Fibroblast of lung (primary cell): Measurements from ENCODE around the gene TMTC3. TPM values are rescaled to one million over a fixed set of nuclear protein-coding genes. Genes with fewer than 3 reads are reported as not detected.
"Not testable (repeated sequence)": the region's sequence is repeated elsewhere in the genome, so short reads cannot be mapped to it uniquely, and the experiment has no call there.

Experiments
- DNase-seq, 2 donors: peaks; one replicate each; pipeline versions ENCODE4 v3.0.0 to v3.0.0-alpha.2; 2010; ENCODE audit warnings: low read depth in 2 of 2
- H2AFZ ChIP-seq: 2 replicates; pipeline ENCODE4 v1.5.1; 2012; ENCODE audit warnings: low read length, control low read depth, inconsistent platforms
- H3K27ac ChIP-seq: 2 replicates; pipeline ENCODE4 v1.5.1; 2011; ENCODE audit warnings: low read length, control low read depth; ENCODE audit not compliant: insufficient read depth
- H3K27me3 ChIP-seq: 2 replicates; pipeline ENCODE4 v1.5.1; 2011; ENCODE audit warnings: mild to moderate bottlenecking, low read length; ENCODE audit not compliant: control insufficient read depth, insufficient read depth
- H3K36me3 ChIP-seq: 2 replicates; pipeline ENCODE4 v1.5.1; 2011; ENCODE audit warnings: low read length; ENCODE audit not compliant: control insufficient read depth, insufficient read depth
- H3K4me1 ChIP-seq: 2 replicates; pipeline ENCODE4 v1.5.1; 2011; ENCODE audit warnings: low read length; ENCODE audit not compliant: control insufficient read depth, insufficient read depth; ENCODE audit errors: extremely low read depth
- H3K4me2 ChIP-seq: 2 replicates; pipeline ENCODE4 v1.5.1; 2011; ENCODE audit warnings: low read length, control low read depth; ENCODE audit not compliant: insufficient read depth; ENCODE audit errors: extremely low read depth
- H3K4me3 ChIP-seq, 4 experiments: fragments of 200-600 bp in 1 of 4; sonication (generic) in 1 of 4; replicated peaks in 1 of 4; 2 replicates each; pipeline ENCODE4 v1.5.1; 2011 to 2016; ENCODE audit warnings: low read length in 4 of 4, low read depth in 3 of 4, mild to moderate bottlenecking in 3 of 4, control low read depth in 2 of 4, inconsistent platforms in 1 of 4, mixed read lengths in 1 of 4; ENCODE audit not compliant: insufficient read depth in 1 of 4; ENCODE audit errors: control extremely low read depth in 1 of 4
- H3K79me2 ChIP-seq: 2 replicates; pipeline ENCODE4 v1.5.1; 2012; ENCODE audit warnings: mild to moderate bottlenecking, low read length, inconsistent platforms; ENCODE audit not compliant: control insufficient read depth, insufficient read depth
- H3K9ac ChIP-seq: 2 replicates; pipeline ENCODE4 v1.5.1; 2011; ENCODE audit warnings: mild to moderate bottlenecking, low read length, control low read depth; ENCODE audit not compliant: insufficient read depth
- H3K9me3 ChIP-seq: 2 replicates; pipeline ENCODE4 v1.5.1; 2012; ENCODE audit warnings: low read depth, low read length; ENCODE audit not compliant: control insufficient read depth, insufficient read depth
- H4K20me1 ChIP-seq: 2 replicates; pipeline ENCODE4 v1.5.1; 2011; ENCODE audit warnings: low read length; ENCODE audit not compliant: control insufficient read depth, insufficient read depth; ENCODE audit errors: extremely low read depth
- CTCF ChIP-seq, 2 donors: IDR thresholded peaks in 1 of 2; conservative IDR thresholded peaks in 1 of 2; 1 replicate in 1 of 2; 2 replicates in 1 of 2; pipeline ENCODE4 v1.5.1; 2011 to 2012; ENCODE audit warnings: low read length in 2 of 2, control low read depth in 1 of 2, inconsistent platforms in 1 of 2, low read depth in 1 of 2, mild to moderate bottlenecking in 1 of 2
- EZH2 ChIP-seq: IDR thresholded peaks from 2 replicates; pipeline ENCODE4 v1.5.1; 2012; ENCODE audit warnings: low read length, control low read depth, mild to moderate bottlenecking; ENCODE audit errors: missing control alignments
- polyA plus RNA-seq, 2 donors: library from polyadenylated mRNA; depleted of rRNA in 1 of 2; stranded (reverse) in 1 of 2; unstranded in 1 of 2; fragments of >200 nt; gene quantifications; 2 replicates each; pipeline ENCODE4 v1.2.1, GENCODE V29; 2011 to 2012; ENCODE audit warnings: missing spikeins in 1 of 2
- total RNA-seq: library from RNA; depleted of rRNA; stranded (reverse); fragments of >200 nt; gene quantifications from 2 replicates; pipeline ENCODE4 v1.2.1, GENCODE V29; 2014

The TMTC3 gene
- total and polyA plus RNA-seq, 2 donors (not counting 1 experiment from before 2014, with no cell fraction given): 32.5 to 59.7 TPM

- H4K20me1 ChIP-seq: no peaks in the 10 kb centered on the region
Measured at GRCh38 chr12:88132392-88132791, 9.7 kb upstream of the TMTC3 start.

GRCh38 chr12:88133181-88133580 is 8.9 kb upstream of the TMTC3 start:
- not testable (repeated sequence) for H3K36me3 ChIP-seq, H3K9me3 ChIP-seq, H3K27me3 ChIP-seq, H3K9ac ChIP-seq, H3K27ac ChIP-seq, H3K4me3 ChIP-seq, H3K79me2 ChIP-seq, H3K4me2 ChIP-seq, H2AFZ ChIP-seq, H4K20me1 ChIP-seq, DNase-seq, H3K4me1 ChIP-seq

More at GRCh38 chr12:88132392-88132791, 9.7 kb upstream of the TMTC3 start:
- H3K9me3 ChIP-seq: no peaks in the 10 kb centered on the region
- no peaks in the 10 kb centered on the region for H3K79me2 ChIP-seq
- H3K36me3 ChIP-seq: no peaks in the 10 kb centered on the region
- no peak for DNase-seq
- H3K9ac ChIP-seq: no peak overlapping the region
- no peak overlapping the region for H3K4me2 ChIP-seq
- no peak overlapping the region for H2AFZ ChIP-seq
- no peak overlapping the region for H3K4me3 ChIP-seq
- no peak overlapping the region for H3K27ac ChIP-seq
- no peaks in the 10 kb centered on the region for H3K4me1 ChIP-seq
- TF ChIP-seq CTCF (conservative IDR thresholded peaks at IDR 0.05 in 1 of 2, IDR thresholded peaks at IDR 0.05 in 1 of 2; ENCODE audit: low read depth in 1 of 2, low read length in 2 of 2): no peak
- no peak for TF ChIP-seq EZH2
- no peaks in the 10 kb centered on the region for H3K27me3 ChIP-seq

GRCh38 chr12:88139711-88140110 is 2.4 kb upstream of the TMTC3 start:
- H2AFZ ChIP-seq, H3K27ac ChIP-seq, H3K9ac ChIP-seq, H3K4me2 ChIP-seq, H3K4me1 ChIP-seq, H3K27me3 ChIP-seq, DNase-seq, H4K20me1 ChIP-seq, H3K9me3 ChIP-seq, H3K4me3 ChIP-seq, H3K36me3 ChIP-seq: not testable (repeated sequence)
- peaks cover 12% of the 10 kb centered on the region for H3K79me2 ChIP-seq

GRCh38 chr12:88141425-88141773 is 708 bp upstream of the TMTC3 start:
- DNase-seq: no peak
- no peaks in the 10 kb centered on the region for H4K20me1 ChIP-seq
- H3K4me1 ChIP-seq: no peaks in the 10 kb centered on the region
- no peaks in the 10 kb centered on the region for H3K27me3 ChIP-seq
- peak overlapping the region; percentile 92 for H3K4me2 ChIP-seq
- no peaks in the 10 kb centered on the region for H3K9me3 ChIP-seq
- no peak for TF ChIP-seq CTCF (conservative IDR thresholded peaks at IDR 0.05 in 1 of 2, IDR thresholded peaks at IDR 0.05 in 1 of 2; ENCODE audit: low read depth in 1 of 2, low read length in 2 of 2)
- no peak for TF ChIP-seq EZH2
- H3K36me3 ChIP-seq: peaks cover 5% of the 10 kb centered on the region
- H3K4me3 ChIP-seq: peak overlapping the region; percentile 88 to 96 (median 92)
- H3K9ac ChIP-seq: peak overlapping the region; percentile 71
- H3K79me2 ChIP-seq: peaks cover 12% of the 10 kb centered on the region
- peak overlapping the region; percentile 85 for H3K27ac ChIP-seq
- peak overlapping the region; percentile 79 for H2AFZ ChIP-seq
